Cardiac fibroblast (primary cell): ENCODE measurements around the gene IFTAP.

Experiments
- DNase-seq, 2 donors: peaks; one replicate each; pipeline versions ENCODE4 v3.0.0 to v3.0.0-alpha.2; 2010; ENCODE audit warnings: low read depth in 2 of 2
- H3K4me3 ChIP-seq, 2 donors: replicated peaks in 1 of 2; 1 replicate in 1 of 2; 2 replicates in 1 of 2; pipeline ENCODE4 v1.5.1; 2011; ENCODE audit warnings: low read depth in 2 of 2, low read length in 2 of 2, mild to moderate bottlenecking in 2 of 2, moderate library complexity in 1 of 2
- CTCF ChIP-seq: IDR thresholded peaks from one replicate; pipeline ENCODE4 v1.5.1; 2011; ENCODE audit warnings: low read depth, mild to moderate bottlenecking, low read length, inconsistent platforms

IFTAP gene

GRCh38 chr11:36693139-36693843 is 99.0 kb downstream of the IFTAP start:
- TF ChIP-seq CTCF: no peak
- DNase-seq: no peak
- H3K4me3 ChIP-seq: no peak overlapping the region

DNA sequence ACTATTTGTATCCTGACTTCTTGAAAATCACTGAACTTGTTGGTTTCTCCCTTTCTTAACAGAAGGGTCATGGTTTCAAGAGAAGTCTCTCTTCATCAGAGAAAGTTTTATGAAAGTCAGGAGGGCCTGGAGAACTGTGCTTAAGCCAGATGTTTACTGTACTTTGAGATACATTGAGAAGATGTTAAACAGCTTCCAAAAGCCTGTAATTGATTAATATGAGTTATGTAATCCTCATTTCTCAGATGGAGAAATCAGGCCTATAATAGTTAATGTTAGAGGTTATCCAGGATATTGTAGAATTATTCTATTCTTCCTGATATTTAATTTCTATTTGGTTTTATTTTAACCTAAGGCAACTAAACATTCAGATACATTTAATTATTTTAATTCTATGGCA is 100.8 kb downstream of the IFTAP start:
- TF ChIP-seq CTCF: no peak
- no peak overlapping the region for H3K4me3 ChIP-seq
- no peak for DNase-seq

GRCh38 chr11:36695571-36695970 is 101.3 kb downstream of the IFTAP start:
- DNase-seq: no peak
- TF ChIP-seq CTCF: no peak
- H3K4me3 ChIP-seq: no peak overlapping the region

- no peak for TF ChIP-seq CTCF
- DNase-seq: no peak
- H3K4me3 ChIP-seq: no peak overlapping the region
These were observed 102.2 kb downstream of the IFTAP start for GRCh38 chr11:36696550-36696949.

GRCh38 chr11:36699271-36699670 is 105.0 kb downstream of the IFTAP start:
- no peak for DNase-seq
- H3K4me3 ChIP-seq: no peak overlapping the region
- TF ChIP-seq CTCF: no peak

DNA sequence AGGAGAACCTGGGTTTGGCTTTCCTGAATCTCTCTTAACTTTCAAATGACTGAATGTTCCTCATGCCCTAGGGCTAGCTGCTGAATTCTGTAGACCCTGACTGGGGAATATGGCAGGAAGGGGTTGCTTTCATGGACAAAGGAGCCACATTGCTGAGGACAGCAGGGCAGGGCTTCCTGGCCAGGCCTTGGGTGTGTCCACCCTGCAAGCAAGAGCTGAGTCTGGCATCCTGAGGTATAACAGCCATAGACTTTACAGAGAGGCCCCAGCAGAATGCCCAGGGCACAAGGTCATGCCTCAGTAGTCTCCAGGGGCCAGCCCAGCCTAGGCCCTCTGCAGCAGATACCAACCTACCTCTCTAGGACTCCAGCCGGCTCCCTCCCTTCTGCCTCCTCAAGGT is 105.9 kb downstream of the IFTAP start:
- DNase-seq: no peak
- H3K4me3 ChIP-seq: no peak overlapping the region
- no peak for TF ChIP-seq CTCF
